ENCODE measurements around the gene CNGA2. TPM values are rescaled to one million over a fixed set of nuclear protein-coding genes. Genes with fewer than 3 reads are reported as not detected.

CNGA2 gene
- total RNA-seq, 2 experiments from 2014 or later: not detected

DNA sequence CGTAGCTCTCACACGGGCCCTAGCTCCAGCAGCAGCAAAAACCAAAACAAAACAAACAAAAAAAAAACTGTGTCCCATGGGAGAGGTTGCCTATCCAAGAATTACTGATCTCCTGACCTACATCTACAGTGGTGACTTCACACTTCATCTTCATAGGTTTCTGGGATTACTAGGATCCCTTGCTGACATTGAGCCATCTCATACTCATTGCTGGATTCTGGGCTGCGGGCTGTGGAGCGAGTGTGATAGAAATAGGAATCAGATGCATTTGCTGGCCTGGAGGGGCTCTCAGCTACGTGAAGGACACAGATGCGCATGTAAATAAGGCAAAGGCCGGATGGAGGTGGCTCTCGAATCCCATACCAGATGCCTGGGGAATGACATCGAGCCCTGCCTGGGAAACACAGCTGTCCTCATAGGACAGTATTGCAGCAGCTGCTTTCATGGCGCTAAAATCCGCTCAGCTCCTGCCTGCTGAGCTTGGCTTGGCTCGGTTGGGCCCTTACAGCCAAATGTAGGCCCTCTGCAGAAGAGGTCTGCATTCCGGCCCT, 41.7 kb downstream of the CNGA2 start:
- no peak overlapping the region for H3K4me3 Mint-ChIP-seq
- H3K27me3 Mint-ChIP-seq: no peaks in the 10 kb centered on the region
- H3K4me1 Mint-ChIP-seq: no peaks in the 10 kb centered on the region
- no peak overlapping the region for H3K27ac Mint-ChIP-seq
- POLR2A ChIA-PET: no interaction called here
- no peaks in the 10 kb centered on the region for H3K9me3 Mint-ChIP-seq
- DNase-seq: no peak
- H3K36me3 Mint-ChIP-seq (ENCODE audit: low read depth): no peaks in the 10 kb centered on the region
- CTCF ChIA-PET: no interaction called here

- H3K4me3 Mint-ChIP-seq: no peak overlapping the region
- no peak for DNase-seq
- no peaks in the 10 kb centered on the region for H3K27me3 Mint-ChIP-seq
- H3K9me3 Mint-ChIP-seq: no peaks in the 10 kb centered on the region
- no peaks in the 10 kb centered on the region for H3K4me1 Mint-ChIP-seq
- ChIA-PET CTCF (no interaction called here), POLR2A (no interaction called here)
- no peaks in the 10 kb centered on the region for H3K36me3 Mint-ChIP-seq (ENCODE audit: low read depth)
- no peak overlapping the region for H3K27ac Mint-ChIP-seq
These were observed 42.4 kb downstream of the CNGA2 start for GRCh38 chrX:151776936-151777335.

GRCh38 chrX:151779258-151779657, 44.7 kb downstream of the CNGA2 start:
- no peak for DNase-seq
- POLR2A ChIA-PET: no interaction called here
- no peak overlapping the region for H3K27ac Mint-ChIP-seq

DNA sequence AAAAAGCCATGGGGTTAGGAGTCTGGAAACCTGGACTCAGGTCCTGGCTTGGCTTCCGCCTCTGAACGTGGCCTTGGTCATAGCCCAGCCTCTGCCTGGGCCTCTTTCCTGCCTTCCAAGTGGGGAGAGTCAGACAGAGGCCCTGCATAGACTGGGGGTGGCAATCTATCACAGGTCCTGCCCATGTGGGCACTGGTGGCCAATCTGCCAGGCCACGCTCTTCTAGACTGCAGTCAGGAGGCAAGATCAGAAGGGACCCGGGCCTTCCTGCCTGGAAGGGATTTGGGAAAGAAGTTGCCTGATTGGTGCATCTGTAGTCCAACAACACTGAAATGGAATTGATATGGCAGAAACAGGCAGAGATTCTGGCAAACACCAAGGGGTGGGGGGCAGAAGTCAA, 46.1 kb downstream of the CNGA2 start:
- Mint-ChIP-seq H3K9me3 (no peaks in the 10 kb centered on the region), H3K4me3 (no peak overlapping the region)
- CTCF ChIA-PET: no interaction called here

More at GRCh38 chrX:151779258-151779657, 44.7 kb downstream of the CNGA2 start:
- Mint-ChIP-seq H3K27me3 (no peaks in the 10 kb centered on the region), H3K9me3 (no peaks in the 10 kb centered on the region), H3K36me3 (ENCODE audit: low read depth) (no peaks in the 10 kb centered on the region), H3K4me3 (no peak overlapping the region), H3K4me1 (no peaks in the 10 kb centered on the region)
- CTCF ChIA-PET: no interaction called here

GRCh38 chrX:151789179-151789800, 54.7 kb downstream of the CNGA2 start:
- no peaks in the 10 kb centered on the region for H3K27me3 Mint-ChIP-seq
- H3K36me3 Mint-ChIP-seq (ENCODE audit: low read depth): no peaks in the 10 kb centered on the region
- CTCF ChIA-PET: no interaction called here
- DNase-seq: no peak
- POLR2A ChIA-PET: no interaction called here
- no peak overlapping the region for H3K4me3 Mint-ChIP-seq
- no peaks in the 10 kb centered on the region for H3K4me1 Mint-ChIP-seq
- no peak overlapping the region for H3K27ac Mint-ChIP-seq
- H3K9me3 Mint-ChIP-seq: no peaks in the 10 kb centered on the region

More for the DNA sequence above, 46.1 kb downstream of the CNGA2 start:
- POLR2A ChIA-PET: no interaction called here
- no peak overlapping the region for H3K27ac Mint-ChIP-seq
- no peaks in the 10 kb centered on the region for H3K36me3 Mint-ChIP-seq (ENCODE audit: low read depth)
- no peaks in the 10 kb centered on the region for H3K4me1 Mint-ChIP-seq
- no peaks in the 10 kb centered on the region for H3K27me3 Mint-ChIP-seq
- no peak for DNase-seq

GRCh38 chrX:151790481-151791160, 56.1 kb downstream of the CNGA2 start:
- ChIA-PET CTCF (no interaction called here), POLR2A (no interaction called here)
- H3K4me3 Mint-ChIP-seq: no peak overlapping the region
- no peaks in the 10 kb centered on the region for H3K27me3 Mint-ChIP-seq
- no peak overlapping the region for H3K27ac Mint-ChIP-seq
- DNase-seq: no peak
- no peaks in the 10 kb centered on the region for H3K36me3 Mint-ChIP-seq (ENCODE audit: low read depth)
- no peaks in the 10 kb centered on the region for H3K9me3 Mint-ChIP-seq
- no peaks in the 10 kb centered on the region for H3K4me1 Mint-ChIP-seq

GRCh38 chrX:151791961-151792360, 57.4 kb downstream of the CNGA2 start:
- DNase-seq: no peak
- Mint-ChIP-seq H3K9me3 (no peaks in the 10 kb centered on the region), H3K27ac (no peak overlapping the region), H3K36me3 (ENCODE audit: low read depth) (no peaks in the 10 kb centered on the region), H3K4me3 (no peak overlapping the region), H3K4me1 (no peaks in the 10 kb centered on the region), H3K27me3 (no peaks in the 10 kb centered on the region)
- ChIA-PET CTCF (no interaction called here), POLR2A (no interaction called here)

DNA sequence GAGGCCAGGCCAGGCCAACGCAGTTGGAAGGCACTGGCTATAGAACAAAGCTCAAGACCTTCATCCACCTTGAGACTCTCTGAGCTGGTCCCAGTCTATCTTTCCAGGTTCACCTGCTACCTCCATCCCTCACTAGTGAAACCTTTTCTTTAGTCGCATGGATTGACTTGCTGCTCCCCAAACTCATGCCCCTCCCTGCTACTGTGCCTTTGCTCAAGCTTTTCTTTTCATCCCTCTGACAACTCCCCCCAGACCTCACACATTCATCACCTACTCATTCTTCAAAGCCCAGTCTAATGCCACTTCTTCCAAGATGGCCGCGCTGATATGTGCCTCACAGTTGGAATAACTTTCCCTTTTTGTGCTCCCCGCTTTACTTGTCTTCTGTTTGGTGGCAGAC, 58.0 kb downstream of the CNGA2 start:
- DNase-seq: no peak
- ChIA-PET POLR2A (no interaction called here), CTCF (no interaction called here)
- Mint-ChIP-seq H3K9me3 (no peaks in the 10 kb centered on the region), H3K36me3 (ENCODE audit: low read depth) (no peaks in the 10 kb centered on the region), H3K4me3 (no peak overlapping the region), H3K4me1 (no peaks in the 10 kb centered on the region), H3K27me3 (no peaks in the 10 kb centered on the region), H3K27ac (no peak overlapping the region)

- no peak overlapping the region for H3K4me3 Mint-ChIP-seq
- H3K27ac Mint-ChIP-seq: no peak overlapping the region
- ChIA-PET CTCF (no interaction called here), POLR2A (no interaction called here)
- no peaks in the 10 kb centered on the region for H3K36me3 Mint-ChIP-seq (ENCODE audit: low read depth)
- no peaks in the 10 kb centered on the region for H3K4me1 Mint-ChIP-seq
- no peaks in the 10 kb centered on the region for H3K9me3 Mint-ChIP-seq
- DNase-seq: no peak
- H3K27me3 Mint-ChIP-seq: no peaks in the 10 kb centered on the region
These were observed 59.3 kb downstream of the CNGA2 start for GRCh38 chrX:151793886-151794285.

Other genes starting within 250 kb of the CNGA2 start
- not detected for gene PASD1, start 171.1 kb upstream of the CNGA2 start, total RNA-seq
- gene PRRG3, start 39.3 kb upstream of the CNGA2 start, total RNA-seq: not detected
- gene FATE1, start 18.7 kb upstream of the CNGA2 start, total RNA-seq: not detected
- not detected for gene MAGEA4, start 178.1 kb downstream of the CNGA2 start, total RNA-seq
- gene GABRE, start 239.9 kb downstream of the CNGA2 start, total RNA-seq: not detected